Type B pancreatic cell (in vitro differentiated cells): ENCODE results near the gene PEMT. TPM values are rescaled to one million over a fixed set of nuclear protein-coding genes. Genes with fewer than 3 reads are reported as not detected.
A peak's percentile ranks its signal among the peaks of the same experiment; 100 is the strongest.

Experiments used
- DNase-seq: peaks from one replicate; pipeline ENCODE4 v3.0.0; 2021; ENCODE audit warnings: mixed read lengths; ENCODE audit not compliant: unreplicated experiment; ENCODE audit errors: extremely low spot score
- H3K27ac Mint-ChIP-seq: 2 replicates; pipeline ENCODE4 v1.8.0; 2021; ENCODE audit warnings: mild to moderate bottlenecking, mixed read lengths
- H3K27me3 Mint-ChIP-seq: 2 replicates; pipeline ENCODE4 v1.8.0; 2021; ENCODE audit warnings: mixed read lengths
- H3K36me3 Mint-ChIP-seq: 2 replicates; pipeline ENCODE4 v1.8.0; 2021; ENCODE audit warnings: mixed read lengths
- H3K4me1 Mint-ChIP-seq: one replicate; pipeline ENCODE4 v1.8.0; 2021; ENCODE audit warnings: mixed read lengths; ENCODE audit not compliant: unreplicated experiment
- H3K4me3 Mint-ChIP-seq: 2 replicates; pipeline ENCODE4 v1.8.0; 2021; ENCODE audit warnings: mild to moderate bottlenecking, mixed read lengths
- H3K9me3 Mint-ChIP-seq: 2 replicates; pipeline ENCODE4 v1.8.0; 2021; ENCODE audit warnings: mixed read lengths
- CTCF ChIP-seq: fragments of 200-600 bp; sonication (generic); conservative IDR thresholded peaks from 2 replicates; pipeline ENCODE4 v1.5.0; 2021; ENCODE audit warnings: antibody characterized with exemption, mild to moderate bottlenecking
- total RNA-seq: library from RNA; stranded (reverse); gene quantifications from 2 replicates; pipeline ENCODE4 v1.2.1, GENCODE V29; 2021; ENCODE audit warnings: low replicate concordance

The PEMT gene
- total RNA-seq, 1 donor from 2014 or later = 32.1 TPM

GRCh38 chr17:17474341-17474740 is 117.2 kb downstream of the PEMT start:
- Mint-ChIP-seq H3K27me3 (peaks cover 40% of the 10 kb centered on the region), H3K27ac (no peak overlapping the region), H3K9me3 (no peaks in the 10 kb centered on the region), H3K4me1 (peaks cover 5% of the 10 kb centered on the region), H3K36me3 (peaks cover 4% of the 10 kb centered on the region), H3K4me3 (no peak overlapping the region)
- no peak for DNase-seq
- TF ChIP-seq CTCF = no peak

- Mint-ChIP-seq H3K9me3 (no peaks in the 10 kb centered on the region), H3K4me3 (no peak overlapping the region), H3K27ac (peak overlapping the region; percentile 52), H3K4me1 (peaks cover 3% of the 10 kb centered on the region), H3K27me3 (peaks cover 53% of the 10 kb centered on the region), H3K36me3 (peaks cover 3% of the 10 kb centered on the region)
- TF ChIP-seq CTCF = no peak
- DNase-seq = no peak
These were observed 119.1 kb downstream of the PEMT start for GRCh38 chr17:17472333-17472920.

GRCh38 chr17:17469996-17470395 is 121.5 kb downstream of the PEMT start:
- no peaks in the 10 kb centered on the region for H3K9me3 Mint-ChIP-seq
- no peaks in the 10 kb centered on the region for H3K4me1 Mint-ChIP-seq
- H3K4me3 Mint-ChIP-seq = no peak overlapping the region
- no peak overlapping the region for H3K27ac Mint-ChIP-seq
- TF ChIP-seq CTCF = no peak
- H3K36me3 Mint-ChIP-seq = no peaks in the 10 kb centered on the region
- H3K27me3 Mint-ChIP-seq = peaks cover 63% of the 10 kb centered on the region
- no peak for DNase-seq

- H3K27ac Mint-ChIP-seq = no peak overlapping the region
- H3K4me1 Mint-ChIP-seq = no peaks in the 10 kb centered on the region
- no peaks in the 10 kb centered on the region for H3K36me3 Mint-ChIP-seq
- no peak overlapping the region for H3K4me3 Mint-ChIP-seq
- no peak for DNase-seq
- peaks cover 69% of the 10 kb centered on the region for H3K27me3 Mint-ChIP-seq
- H3K9me3 Mint-ChIP-seq = no peaks in the 10 kb centered on the region
- TF ChIP-seq CTCF = no peak
These were observed 122.2 kb downstream of the PEMT start for GRCh38 chr17:17469358-17469757.

- Mint-ChIP-seq H3K27ac (no peak overlapping the region), H3K4me1 (no peaks in the 10 kb centered on the region), H3K36me3 (no peaks in the 10 kb centered on the region), H3K27me3 (peaks cover 70% of the 10 kb centered on the region), H3K9me3 (no peaks in the 10 kb centered on the region), H3K4me3 (no peak overlapping the region)
- no peak for TF ChIP-seq CTCF
- DNase-seq = no peak
These were observed 123.1 kb downstream of the PEMT start for GRCh38 chr17:17468217-17469010.
